Measurements from ENCODE around the gene ZNF217.
"Not testable (repeated sequence)": the region's sequence is repeated elsewhere in the genome, so short reads cannot be mapped to it uniquely, and the experiment has no call there.

Gene ZNF217

DNA sequence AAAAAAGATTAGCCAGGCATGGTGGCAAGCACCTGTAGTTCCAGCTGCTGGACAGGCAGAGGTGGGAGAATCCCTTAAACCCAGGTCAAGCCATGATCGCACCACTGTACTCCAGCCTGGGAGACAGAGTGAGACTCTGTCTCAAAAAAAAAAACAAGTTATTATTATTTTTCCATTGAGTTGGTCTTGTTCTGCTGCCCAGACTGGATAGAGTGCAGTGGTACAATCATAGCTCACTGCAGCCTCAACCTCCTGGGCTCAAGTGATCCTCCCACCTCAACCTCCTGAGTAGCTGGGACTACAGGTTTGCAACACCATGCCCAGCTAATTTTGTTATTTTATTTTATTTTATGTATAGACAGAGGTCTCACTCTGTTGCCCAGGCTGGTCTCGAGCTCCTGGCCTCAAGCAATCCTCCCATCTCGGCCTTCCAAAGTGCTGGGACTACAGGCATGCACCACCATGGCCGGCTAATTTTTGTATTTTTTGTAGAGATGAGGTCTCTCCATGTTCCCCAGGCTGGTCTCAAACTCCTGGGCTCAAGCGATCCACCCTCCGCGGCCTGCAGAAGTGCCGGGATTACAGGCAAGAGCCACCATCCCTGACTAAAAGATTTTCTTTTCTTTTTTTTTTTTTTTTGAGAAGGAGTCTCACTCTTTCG lies 31.4 kb downstream of the ZNF217 start:
- not testable (repeated sequence) for DNase-seq

DNA sequence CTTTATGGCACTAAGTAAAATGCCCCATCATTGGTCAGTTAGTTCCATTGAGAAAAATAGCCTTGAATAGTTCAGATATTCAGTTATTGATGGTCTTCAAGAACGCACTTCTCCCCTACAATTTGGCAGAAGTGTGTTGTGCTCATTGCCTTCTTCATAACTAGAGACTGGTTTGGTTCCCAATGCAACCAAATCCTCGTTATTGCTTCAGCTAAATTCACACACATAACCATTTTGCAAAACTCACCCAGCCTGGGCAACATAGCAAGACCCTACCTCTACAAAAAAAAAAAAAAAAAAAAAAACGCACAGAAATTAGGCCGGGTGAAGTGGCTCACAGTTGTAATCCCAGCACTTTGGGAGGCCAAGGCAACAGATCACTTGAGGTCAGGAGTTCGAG lies 32.1 kb downstream of the ZNF217 start:
- no peak for DNase-seq

DNA sequence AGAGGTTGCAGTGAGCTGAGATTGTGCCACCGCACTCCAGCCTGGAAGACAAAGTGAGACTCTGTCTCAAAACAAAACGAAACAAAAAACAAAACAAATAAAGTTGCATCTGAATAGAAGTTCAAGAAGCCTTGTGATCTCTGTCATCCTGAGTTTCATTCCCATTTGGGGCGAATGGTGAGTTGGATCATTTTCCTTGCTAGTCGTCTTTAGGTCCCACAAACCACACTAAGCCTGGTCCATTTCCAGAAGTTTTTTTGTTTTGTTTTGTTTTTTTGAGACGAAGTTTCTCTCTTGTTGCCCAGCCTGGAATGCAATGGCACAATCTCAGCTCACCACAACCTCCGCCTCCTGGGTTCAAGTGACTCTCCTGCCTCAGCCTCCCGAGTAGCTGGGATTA lies 33.8 kb downstream of the ZNF217 start:
- DNase-seq, result no peak

DNA sequence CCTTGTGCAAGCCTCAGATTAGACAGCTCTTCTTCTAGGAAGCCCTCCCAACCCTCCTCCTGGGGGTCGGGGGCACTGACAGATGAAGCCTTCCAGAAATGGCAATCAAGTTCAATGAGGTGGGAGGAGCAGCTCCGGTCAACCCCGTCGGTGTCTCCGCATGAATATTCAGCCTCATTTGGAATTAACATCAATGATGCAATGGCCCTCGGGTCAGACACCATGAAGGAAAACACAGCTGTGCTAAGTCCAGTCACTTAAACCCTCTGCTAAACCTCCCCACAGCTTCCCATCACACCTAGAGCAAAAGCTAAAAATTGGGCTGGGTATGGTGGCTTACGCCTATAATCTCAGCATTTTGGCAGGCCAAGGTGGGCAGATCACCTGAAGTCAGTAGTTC lies 36.5 kb downstream of the ZNF217 start:
- DNase-seq, result no peak

DNA sequence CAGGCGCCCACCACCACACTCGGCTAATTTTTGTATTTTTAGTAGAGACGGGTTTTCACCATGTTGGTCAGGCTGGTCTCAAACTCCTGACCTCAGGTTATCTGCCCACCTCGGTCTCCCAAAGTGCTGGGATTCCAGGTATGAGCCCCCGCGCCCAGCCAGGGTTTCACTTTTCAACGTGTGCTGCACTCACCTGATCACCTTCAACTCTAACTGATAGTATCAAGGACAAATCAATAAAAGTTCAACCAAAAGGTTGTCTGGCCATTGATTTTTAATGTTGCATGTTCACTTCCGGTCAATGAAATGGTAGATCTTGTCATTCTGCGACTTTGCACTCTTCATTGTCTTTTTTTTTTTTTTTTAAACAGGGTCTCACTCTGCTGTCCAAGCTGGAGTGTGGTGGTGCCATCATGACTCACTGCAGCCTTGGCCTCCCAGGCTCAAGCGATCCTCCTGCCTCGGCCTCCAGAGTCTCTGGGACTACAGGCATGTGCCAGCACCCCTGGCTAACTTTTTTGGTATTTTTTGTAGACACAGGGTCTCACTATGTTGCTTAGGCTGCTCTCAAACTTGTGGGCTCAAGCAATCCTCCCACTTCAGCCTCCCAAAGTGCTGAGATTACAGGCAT lies 37.3 kb downstream of the ZNF217 start:
- no peak for DNase-seq

DNA sequence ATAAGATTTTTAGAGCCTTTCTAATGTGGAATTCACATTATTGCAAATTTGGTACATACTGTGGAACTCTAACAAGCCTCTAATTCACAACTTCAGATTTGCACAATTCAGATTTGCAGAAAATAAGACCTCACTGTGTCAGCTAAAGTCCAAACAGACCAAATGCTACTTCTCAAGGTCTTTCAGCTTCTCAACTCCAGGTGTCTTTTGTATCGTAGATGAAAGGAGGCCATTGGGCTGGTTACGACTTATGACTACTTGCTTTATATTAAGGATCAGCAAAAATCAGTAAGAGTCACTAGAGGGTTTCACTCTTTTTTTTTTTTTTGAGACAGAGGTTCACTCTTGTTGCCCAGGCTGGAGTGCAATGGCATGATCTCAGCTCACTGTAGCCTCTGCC lies 37.8 kb downstream of the ZNF217 start:
- no peak for DNase-seq

DNA sequence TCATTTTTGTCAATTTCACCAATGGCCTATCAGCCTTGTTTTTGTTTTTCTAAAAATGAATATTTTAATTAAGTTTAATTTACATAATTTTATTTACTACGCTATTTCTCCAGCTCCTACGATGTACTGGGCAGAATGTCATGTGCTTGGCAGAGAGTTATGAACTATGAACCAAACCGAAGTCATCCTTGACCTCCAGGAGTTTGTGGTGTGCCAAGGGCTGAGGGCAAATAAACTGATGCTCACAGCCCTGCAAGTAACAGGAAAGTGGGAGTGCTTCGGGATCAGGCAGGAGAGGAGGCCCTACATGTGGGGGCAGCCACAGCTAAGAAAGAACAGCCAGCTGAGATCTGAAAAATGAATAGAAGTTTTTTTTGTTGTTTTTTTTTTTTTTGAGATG lies 38.6 kb downstream of the ZNF217 start:
- no peak for DNase-seq

DNA sequence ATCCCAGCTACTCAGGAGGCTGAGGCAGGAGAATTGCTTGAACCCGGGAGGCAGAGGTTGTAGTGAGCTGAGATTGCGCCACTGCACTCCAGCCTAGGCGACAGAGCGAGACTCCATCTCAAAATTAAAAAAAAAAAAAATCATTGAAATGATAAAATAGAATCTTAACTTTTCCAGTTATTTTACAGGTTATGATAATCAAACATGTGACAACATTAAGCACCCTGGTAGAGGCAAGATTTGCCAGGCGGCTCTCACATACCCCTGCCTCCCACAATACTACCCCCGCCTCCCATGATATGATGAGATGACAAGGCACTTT lies 41.1 kb downstream of the ZNF217 start:
- DNase-seq, result not testable (repeated sequence)

DNA sequence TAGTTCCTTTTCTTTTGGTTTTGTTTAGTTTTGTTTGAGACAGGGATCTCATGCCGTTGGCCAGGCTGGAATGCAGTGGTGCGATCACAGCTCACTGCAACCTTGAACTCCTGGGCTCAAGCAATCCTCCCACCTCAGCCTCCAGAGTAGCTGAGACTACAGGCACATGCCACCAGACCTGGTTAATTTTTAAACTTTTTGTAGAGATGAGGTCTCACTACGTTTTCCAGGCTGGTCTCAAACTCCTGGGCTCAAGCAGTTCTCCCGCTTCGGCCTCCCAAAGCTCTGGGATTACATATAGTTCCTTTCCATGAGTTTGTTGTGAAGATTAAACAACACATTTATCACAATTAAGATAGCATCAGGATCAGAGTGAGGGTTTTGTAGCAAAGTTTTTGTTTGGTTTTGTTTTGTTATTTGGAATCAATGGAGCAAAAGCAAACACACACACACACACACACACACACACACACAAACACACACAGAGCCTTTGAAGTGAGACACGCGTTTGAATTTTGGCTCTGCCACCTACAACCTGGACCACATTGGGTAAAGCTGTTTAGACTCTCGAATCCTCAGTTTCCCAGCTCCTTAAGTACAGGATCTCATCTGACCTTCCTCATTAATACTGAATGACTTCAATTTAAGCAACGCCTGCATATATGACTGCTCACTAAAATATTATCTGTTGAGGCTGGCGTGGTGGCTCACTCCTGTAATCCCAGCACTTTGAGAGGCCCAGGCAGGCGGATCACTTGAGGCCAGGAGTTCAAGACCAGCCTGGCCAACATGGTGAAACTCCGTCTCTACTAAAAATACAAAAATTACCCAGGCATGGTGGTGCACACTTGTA lies 41.7 kb downstream of the ZNF217 start:
- DNase-seq, result not testable (repeated sequence)

DNA sequence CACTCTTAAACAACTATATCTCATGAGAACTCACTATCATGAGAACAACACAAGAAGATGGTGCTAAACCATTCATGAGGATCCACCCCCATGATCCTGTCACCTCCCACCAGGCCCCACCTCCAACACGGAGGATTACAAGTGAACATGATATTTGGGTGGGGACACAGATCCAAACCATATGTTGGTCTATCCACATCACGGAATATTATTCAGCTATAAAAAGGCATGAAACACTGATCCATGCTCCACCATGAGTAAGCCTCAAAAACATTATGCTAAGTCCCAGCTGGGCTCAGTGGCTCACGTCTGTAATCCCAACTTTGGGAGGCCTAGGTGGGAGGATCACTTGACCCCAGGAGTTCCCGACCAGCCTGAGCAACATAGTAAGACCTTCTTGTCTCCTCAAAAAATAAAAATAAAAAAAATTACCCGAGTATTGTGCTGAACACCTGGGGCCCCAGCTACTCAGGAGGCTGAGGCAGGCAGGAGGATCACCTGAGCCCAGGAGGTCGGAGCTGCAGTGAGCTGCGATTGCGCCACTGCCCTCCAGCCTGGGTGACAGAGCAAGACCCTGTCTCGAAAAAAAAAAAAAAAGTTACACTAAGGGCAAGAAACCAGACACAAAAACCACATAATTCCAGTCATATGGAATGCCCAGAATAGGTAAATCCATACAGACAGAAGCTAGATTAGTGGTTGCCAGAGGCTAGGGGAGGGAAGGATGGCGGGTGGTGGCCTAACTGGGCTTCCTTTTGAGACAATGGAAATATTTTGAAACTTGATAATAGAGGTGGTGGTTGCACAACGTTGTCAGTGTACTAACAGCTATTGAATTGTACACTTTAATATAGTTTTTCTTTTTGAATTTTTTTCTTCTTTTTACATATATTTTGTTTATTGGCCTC lies 43.1 kb downstream of the ZNF217 start:
- no peak for DNase-seq

DNA sequence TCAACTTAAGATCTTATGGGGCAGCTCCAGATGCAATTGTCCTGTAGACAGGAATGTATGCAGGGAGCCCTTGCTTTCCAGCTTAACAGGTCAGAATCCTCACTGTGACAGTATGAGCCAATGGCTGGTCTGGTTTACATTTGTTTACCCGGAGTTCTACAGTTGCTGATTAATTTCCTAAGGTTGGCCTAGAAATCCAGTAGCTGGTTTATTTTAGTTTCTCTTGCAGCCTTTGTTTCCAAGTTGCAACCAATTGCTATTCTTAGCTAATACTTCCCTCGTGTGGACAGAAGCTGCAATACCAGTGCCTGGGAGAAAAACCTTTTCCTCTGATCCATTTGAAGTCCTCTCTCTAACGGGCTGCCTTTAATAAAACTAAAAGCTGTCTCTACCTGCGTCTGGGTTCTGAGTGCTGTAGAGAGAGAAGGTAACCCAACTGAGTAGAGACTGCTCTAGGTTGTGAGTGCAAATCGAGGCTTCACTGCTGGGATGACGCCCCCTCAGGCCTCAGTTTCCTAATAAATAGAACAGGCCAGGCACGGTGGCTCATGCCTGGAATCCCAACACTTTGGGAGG lies 45.9 kb downstream of the ZNF217 start:
- peak; percentile 5 for DNase-seq

DNA sequence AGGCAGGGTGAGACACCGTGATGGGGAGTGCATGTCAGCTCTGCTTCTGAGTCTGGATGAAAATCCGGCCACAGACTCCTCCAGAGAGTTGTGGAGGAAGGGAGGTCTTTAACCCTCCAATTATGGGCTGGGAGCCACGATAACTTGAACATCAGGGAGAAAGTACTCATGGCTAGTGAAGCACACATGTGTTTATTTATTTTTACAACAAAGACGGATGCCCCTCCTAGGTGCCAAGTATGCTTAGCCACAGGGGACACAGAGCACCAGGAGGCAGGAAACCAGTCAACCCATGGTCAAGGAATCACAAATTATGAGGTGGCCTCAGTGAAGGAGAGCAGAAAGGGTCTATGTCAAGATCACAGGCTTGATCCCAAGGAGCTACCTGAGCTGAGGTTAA lies 54.1 kb downstream of the ZNF217 start:
- DNase-seq, result no peak

DNA sequence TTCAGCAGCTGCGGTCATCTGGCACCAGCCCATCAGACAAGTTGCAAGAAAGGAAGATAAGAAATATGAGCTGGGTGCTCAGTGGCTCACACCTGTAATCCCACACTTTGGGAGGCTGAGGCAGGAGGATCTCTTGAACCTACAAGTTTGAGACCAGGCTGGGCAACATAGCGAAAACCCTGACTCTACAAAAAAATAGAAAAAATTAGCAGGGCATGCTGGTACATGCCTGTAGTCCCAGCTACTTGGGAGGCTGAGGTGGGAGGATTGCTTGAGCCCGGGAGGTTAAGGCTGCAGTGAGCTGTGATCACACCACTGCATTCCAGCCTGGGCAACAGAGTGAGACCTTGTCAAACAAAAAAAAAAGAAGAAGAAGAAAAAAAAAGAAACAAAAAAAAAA lies 57.3 kb downstream of the ZNF217 start:
- DNase-seq, result not testable (repeated sequence)

DNA sequence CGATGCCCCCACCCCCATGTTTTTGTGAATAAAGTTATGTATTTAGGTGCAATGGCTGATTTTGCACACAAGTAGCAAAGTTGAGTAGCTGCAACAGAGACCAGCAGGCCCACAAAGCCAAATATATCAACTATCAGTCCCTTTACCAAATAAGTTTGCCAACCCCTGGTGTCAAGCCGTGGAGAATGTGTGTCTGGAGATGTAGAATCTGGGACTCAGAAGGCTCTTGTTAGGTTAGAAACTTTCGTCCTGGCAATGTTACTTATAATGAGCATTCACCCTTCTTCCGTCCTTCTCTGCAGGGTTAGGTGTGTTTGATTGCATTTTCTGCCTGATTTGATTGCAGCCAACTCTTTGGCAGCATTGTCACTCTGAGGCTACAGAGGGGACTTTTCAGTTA lies 57.8 kb downstream of the ZNF217 start:
- no peak for DNase-seq

DNA sequence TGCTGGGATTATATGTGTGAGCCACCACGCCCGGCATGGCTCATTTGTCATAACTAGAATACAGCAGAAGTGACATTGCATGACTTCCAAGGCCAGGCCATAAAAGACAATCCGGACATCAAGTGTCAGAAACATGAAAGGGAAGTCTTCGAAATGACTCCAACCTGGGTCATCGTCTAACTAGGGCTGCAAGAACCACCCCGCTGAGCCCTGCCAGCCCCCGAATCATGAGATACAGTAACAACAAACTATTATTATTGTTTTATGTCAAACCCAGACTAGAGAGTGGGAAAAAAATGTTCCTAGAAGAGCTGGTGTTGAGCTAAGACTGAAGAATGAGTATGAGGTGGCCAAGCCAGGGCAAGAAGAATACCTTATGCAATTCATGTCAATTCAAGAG lies 59.6 kb downstream of the ZNF217 start:
- no peak for DNase-seq

DNA sequence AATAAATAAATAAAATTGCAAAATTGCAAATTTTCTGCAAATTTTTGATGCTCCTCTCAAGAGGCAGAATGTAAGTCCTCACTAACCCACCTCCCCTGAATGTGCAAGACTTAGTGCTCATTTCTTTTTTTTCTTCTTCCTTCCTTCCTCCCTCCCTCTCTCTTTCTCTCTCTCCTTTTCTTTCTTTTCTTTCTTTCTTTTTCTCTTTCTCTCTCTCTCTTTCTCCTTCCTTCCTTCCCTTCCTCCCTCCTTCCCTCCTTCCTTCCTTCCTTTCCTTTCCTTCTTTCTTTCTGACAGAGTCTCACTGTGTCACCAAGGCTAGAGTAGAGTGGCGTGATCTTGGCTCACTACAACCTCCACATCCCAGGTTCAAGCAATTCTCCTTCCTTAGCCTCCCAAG lies 60.1 kb downstream of the ZNF217 start:
- DNase-seq, result no peak

DNA sequence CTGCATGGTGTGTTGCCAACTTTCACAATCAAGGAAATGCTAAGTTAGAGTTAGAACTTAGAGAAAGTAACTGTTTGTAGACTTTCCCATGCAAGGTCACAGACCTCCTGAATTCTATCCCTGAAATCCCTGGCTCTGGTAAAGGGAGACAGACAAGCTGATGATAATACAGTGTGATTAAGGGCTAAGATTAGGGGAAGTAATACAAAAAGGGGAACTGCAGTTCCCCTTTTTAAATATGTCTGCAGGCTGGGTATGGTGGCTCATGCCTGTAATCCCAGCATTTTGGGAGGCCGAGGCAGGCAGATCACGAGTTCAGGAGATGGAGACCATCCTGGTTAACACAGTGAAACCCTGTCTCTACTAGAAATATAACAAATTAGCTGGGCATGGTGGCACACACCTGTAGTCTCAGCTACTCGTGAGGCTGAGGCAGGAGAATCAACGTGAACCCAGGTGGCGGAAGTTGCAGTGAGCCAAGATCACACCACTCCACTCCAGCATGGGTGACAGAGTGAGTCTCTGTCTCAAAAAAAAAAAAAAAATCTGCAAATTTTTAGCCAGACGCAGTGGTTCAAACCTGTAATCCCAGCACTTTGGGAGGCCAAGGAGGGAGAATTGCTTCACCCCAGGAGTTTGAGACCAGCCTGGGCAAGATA lies 60.9 kb downstream of the ZNF217 start:
- not testable (repeated sequence) for DNase-seq

DNA sequence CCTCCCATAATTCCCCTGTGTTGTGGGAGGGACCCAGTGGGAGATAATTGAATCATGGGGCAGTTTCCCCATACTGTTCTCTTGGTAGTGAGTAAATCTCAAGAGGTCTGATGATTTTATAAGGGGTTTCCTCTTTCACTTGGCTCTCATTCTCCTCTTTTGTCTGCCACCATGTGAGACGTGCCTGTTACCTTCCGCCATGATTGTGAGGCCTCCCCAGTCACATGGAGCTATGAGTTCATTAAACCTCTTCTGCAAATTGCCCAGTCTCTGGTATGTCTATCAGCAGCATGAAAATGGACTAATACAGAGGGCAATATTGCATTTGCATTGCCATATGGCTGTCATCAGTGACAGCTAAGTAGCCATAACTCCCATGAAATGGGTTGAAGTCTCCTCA lies 63.2 kb downstream of the ZNF217 start:
- DNase-seq, result no peak

DNA sequence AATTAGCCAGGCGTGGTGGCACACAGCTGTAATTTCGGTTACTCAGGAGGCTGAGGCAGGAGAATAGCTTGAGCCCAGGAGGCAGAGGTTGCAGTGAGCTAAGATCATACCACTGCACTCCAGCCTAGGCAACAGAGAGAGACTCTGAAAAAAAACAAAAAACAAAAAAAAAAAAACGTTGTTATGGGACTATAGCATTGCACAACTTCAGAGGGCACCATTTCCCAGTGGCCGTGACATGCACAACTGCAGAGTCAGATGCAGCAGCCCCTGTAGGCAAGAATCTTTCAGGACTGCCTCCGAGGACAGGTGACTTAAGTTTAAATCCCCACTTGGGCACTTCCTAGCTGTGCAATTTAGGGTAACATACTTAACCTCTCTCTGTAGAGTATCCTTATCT lies 64.0 kb downstream of the ZNF217 start:
- no peak for DNase-seq

DNA sequence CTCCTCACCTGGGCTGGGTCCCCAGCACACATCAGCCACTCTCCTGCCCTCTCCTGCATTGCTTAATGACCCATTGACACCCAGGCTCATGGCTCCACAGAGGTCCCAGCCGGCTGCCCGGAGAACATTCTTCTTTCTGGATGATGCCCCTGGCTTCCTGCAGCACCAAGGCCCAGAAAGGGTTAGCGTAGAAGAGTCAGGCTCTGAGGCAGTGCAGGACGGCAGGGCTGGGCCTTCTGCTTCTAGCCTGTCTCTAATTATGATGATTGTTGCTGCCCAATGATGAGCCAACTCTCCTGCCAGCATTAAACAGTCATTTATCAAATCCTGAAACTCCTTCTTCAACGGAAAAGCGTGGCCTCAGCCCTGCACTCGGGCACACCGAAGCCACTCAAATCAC lies 66.4 kb downstream of the ZNF217 start:
- no peak for DNase-seq

DNA sequence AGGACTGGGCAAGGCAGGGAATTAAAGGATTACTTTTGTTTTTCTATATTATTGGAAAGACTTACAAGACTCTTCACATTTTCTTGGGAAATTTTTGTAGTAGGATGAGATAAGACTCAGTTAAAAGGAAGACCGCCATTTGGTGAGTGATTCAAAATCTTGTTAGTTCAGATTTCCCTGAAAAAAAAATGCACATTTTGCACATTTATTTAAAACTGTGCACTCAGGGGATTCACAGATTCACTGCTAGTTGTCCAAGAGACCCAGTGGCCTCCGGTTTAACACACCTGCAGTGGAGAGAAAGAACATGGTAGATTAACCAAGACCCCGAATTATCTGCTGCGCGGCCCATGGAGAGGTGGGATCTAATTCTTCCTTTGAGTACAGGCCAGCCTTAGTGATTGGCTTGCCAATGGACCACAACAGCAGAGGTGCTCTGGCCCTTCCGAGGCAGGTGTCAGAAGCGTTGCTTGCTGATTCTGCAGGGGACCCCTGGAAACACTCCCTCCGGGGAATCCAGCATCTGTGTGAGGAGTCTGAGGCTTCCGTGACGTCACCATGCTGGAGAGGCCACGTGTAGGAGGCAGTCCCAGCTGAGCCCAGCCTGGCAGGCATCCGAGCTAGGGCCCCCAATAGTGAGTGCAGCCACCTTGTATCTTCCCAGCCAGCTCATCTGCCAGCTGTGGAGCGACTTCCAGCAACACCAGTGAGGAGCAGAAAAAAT lies 68.9 kb downstream of the ZNF217 start:
- no peak for DNase-seq

DNA sequence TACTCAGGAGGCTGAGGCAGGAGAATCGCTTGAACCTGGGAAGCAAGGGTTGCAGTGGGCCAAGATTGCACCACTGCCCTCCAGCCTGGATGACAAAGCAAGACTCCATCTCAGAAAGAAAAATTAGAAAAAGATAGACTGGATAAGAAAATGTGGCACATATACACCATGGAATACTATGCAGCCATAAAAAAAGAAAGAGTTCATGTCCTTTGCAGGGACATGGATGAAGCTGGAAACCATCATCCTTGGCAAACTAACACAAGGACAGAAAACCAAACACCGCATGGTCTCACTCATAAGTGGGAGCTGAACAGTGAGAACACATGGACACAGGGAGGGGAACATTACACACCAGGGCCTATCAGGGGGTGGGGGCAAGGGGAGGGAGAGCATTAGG lies 70.0 kb downstream of the ZNF217 start:
- DNase-seq, result not testable (repeated sequence)
